B cell (primary cell): ENCODE data around the gene GALK1. TPM values are rescaled to one million over a fixed set of nuclear protein-coding genes. Genes with fewer than 3 reads are reported as not detected.
A peak's percentile ranks its signal among the peaks of the same experiment; 100 is the strongest.

ENCODE experiments used
- ATAC-seq: fragments of 200-7000 bp; cut with Tn5 transposase; one replicate; pipeline ENCODE4 v1.10.0; 2021; ENCODE audit warnings: low read depth, mild to moderate bottlenecking, moderate number of reproducible peaks, moderate library complexity
- CTCF ChIA-PET: fragments of 350-600 bp; sonication (Branson Sonifier 250); formaldehyde crosslinking; loops from one replicate; lab custom pipeline; 2021; ENCODE audit warnings: antibody characterized with exemption, inconsistent platforms; lab: Charles Lee
- POLR2A ChIA-PET: fragments of 350-600 bp; sonication (Branson Sonifier 250); formaldehyde crosslinking; loops from one replicate; lab custom pipeline; 2021; ENCODE audit warnings: antibody characterized with exemption; lab: Charles Lee
- DNase-seq: peaks from one replicate; pipeline ENCODE4 v3.0.0; 2013
- H2AFZ ChIP-seq: 2 replicates; pipeline ENCODE4 v1.6.1; 2012; ENCODE audit warnings: mild to moderate bottlenecking, low read depth, low read length; ENCODE audit not compliant: insufficient read depth, poor library complexity, severe bottlenecking
- H3K27ac ChIP-seq, 2 donors: 1 replicate in 1 of 2; 2 replicates in 1 of 2; pipeline ENCODE4 v1.5.1; 2012 to 2013; ENCODE audit warnings: low read length in 2 of 2, mild to moderate bottlenecking in 2 of 2, moderate library complexity in 1 of 2
- H3K27me3 ChIP-seq, 4 experiments: fragments of 200-600 bp in 1 of 4; sonication (generic) in 1 of 4; replicated peaks in 1 of 4; 1 replicate in 2 of 4; 2 replicates in 2 of 4; pipeline versions ENCODE4 v1.6.1 to v1.7.0; 2013 to 2016; ENCODE audit warnings: low read length in 3 of 4, mild to moderate bottlenecking in 2 of 4, mixed read lengths in 1 of 4, moderate library complexity in 1 of 4; ENCODE audit not compliant: insufficient read depth in 4 of 4, control insufficient read depth in 3 of 4; ENCODE audit errors: control extremely low read depth in 1 of 4
- H3K36me3 ChIP-seq, 2 experiments: replicated peaks in 1 of 2; 1 replicate in 1 of 2; 2 replicates in 1 of 2; pipeline versions ENCODE4 v1.6.1 to v1.7.1; 2013; ENCODE audit warnings: low read length in 1 of 2; ENCODE audit not compliant: insufficient read depth in 2 of 2, control insufficient read depth in 1 of 2; ENCODE audit errors: control extremely low read depth in 1 of 2, extremely low read depth in 1 of 2
- H3K4me1 ChIP-seq, 2 donors: fragments of 200-600 bp in 1 of 2; sonication (generic) in 1 of 2; 1 replicate in 1 of 2; 2 replicates in 1 of 2; pipeline versions ENCODE4 v1.5.1 to v1.6.1; 2013 to 2017; ENCODE audit warnings: low read length in 2 of 2; ENCODE audit not compliant: control insufficient read depth in 2 of 2, insufficient read depth in 2 of 2
- H3K4me2 ChIP-seq: replicated peaks from 2 replicates; pipeline ENCODE3; 2012; ENCODE audit warnings: mild to moderate bottlenecking, low read depth, low read length; ENCODE audit not compliant: poor library complexity, severe bottlenecking
- H3K4me3 ChIP-seq, 5 experiments: fragments of 200-600 bp in 1 of 5; sonication (generic) in 1 of 5; 1 replicate in 3 of 5; 2 replicates in 2 of 5; pipeline versions ENCODE4 v1.5.1 to v1.7.0; 2011 to 2016; ENCODE audit warnings: low read length in 4 of 5, mild to moderate bottlenecking in 4 of 5, low read depth in 2 of 5, control low read depth in 1 of 5, moderate library complexity in 1 of 5; ENCODE audit not compliant: insufficient read depth in 1 of 5; ENCODE audit errors: control extremely low read depth in 1 of 5, extremely low read depth in 1 of 5
- H3K79me2 ChIP-seq: fragments of 200-600 bp; sonication (generic); one replicate; pipeline ENCODE4 v1.6.0; 2016; ENCODE audit warnings: low read length; ENCODE audit not compliant: control insufficient read depth, insufficient read depth
- H3K9ac ChIP-seq: fragments of 200-600 bp; sonication (generic); 2 replicates; pipeline ENCODE4 v1.6.1; 2017; ENCODE audit warnings: mild to moderate bottlenecking, low read length, moderate library complexity
- H3K9me3 ChIP-seq, 3 donors: one replicate each; pipeline versions ENCODE4 v1.6.1 to v1.7.1; 2013; ENCODE audit warnings: low read length in 2 of 3; ENCODE audit not compliant: control insufficient read depth in 2 of 3, insufficient read depth in 1 of 3; ENCODE audit errors: control extremely low read depth in 1 of 3
- H4K20me1 ChIP-seq: 2 replicates; pipeline ENCODE4 v1.6.0; 2012; ENCODE audit warnings: mild to moderate bottlenecking, low read length; ENCODE audit not compliant: insufficient read depth, control insufficient read depth, poor library complexity, severe bottlenecking
- H3K27ac Mint-ChIP-seq: one replicate; pipeline ENCODE4 v1.8.0; 2021; ENCODE audit warnings: mixed read lengths
- H3K27me3 Mint-ChIP-seq: one replicate; pipeline ENCODE4 v1.8.0; 2021; ENCODE audit warnings: mixed read lengths
- H3K4me1 Mint-ChIP-seq: one replicate; pipeline ENCODE4 v1.8.0; 2021; ENCODE audit warnings: mixed read lengths
- H3K4me3 Mint-ChIP-seq: one replicate; pipeline ENCODE4 v1.8.0; 2021; ENCODE audit warnings: mixed read lengths
- H3K9me3 Mint-ChIP-seq: one replicate; pipeline ENCODE4 v1.8.0; 2022; ENCODE audit warnings: mixed read lengths; ENCODE audit not compliant: insufficient read depth
- CTCF ChIP-seq: fragments of 200-600 bp; IDR thresholded peaks from one replicate; pipeline ENCODE4 v1.8.0; 2022; ENCODE audit warnings: antibody characterized with exemption, mild to moderate bottlenecking
- EZH2 ChIP-seq: IDR thresholded peaks from 2 replicates; pipeline ENCODE4 v1.6.1; 2012; ENCODE audit warnings: borderline replicate concordance, low read depth, mild to moderate bottlenecking, moderate library complexity, low read length; ENCODE audit not compliant: insufficient read depth, poor library complexity, severe bottlenecking
- WGBS: methylation state at CpG from one replicate; pipeline ENCODE4 v1.1.5; 2013; ENCODE audit warnings: missing lambda C conversion rate; ENCODE audit not compliant: insufficient coverage; 5-methylcytosine and 5-hydroxymethylcytosine counted together
- intact Hi-C: fragments of 100-400 bp; cut with micrococcal nuclease; formaldehyde crosslinking; loops from one replicate; pipeline ENCODE4 v1.10.0; 2022
- polyA plus RNA-seq: library from polyadenylated mRNA; depleted of rRNA; stranded (reverse); fragments of >200 nt; gene quantifications from 2 replicates; pipeline ENCODE4 v1.2.3, GENCODE V29; 2012
- total RNA-seq, 2 donors: library from RNA; stranded (reverse); fragments of 120-200 nt in 1 of 2; gene quantifications; 1 replicate in 1 of 2; 2 replicates in 1 of 2; pipeline versions ENCODE4 v1.2.3 to v1.2.4, GENCODE V29; 2013 to 2022

GALK1 gene
- total and polyA plus RNA-seq, 2 donors (not counting 1 experiment from before 2014, with no cell fraction given): 29.8 to 37.4 TPM

- Histone ChIP-seq H3K9ac (peak overlapping the region; percentile 88), H2AFZ (peak overlapping the region; percentile 43), H3K79me2 (peaks cover 45% of the 10 kb centered on the region), H4K20me1 (peaks cover 13% of the 10 kb centered on the region), H3K4me3 (peak overlapping the region in 4 of 5 experiments; percentile 4 to 83 (median 14)), H3K36me3 (peaks cover under 1 to 8% of the 10 kb centered on the region in 2 experiments), H3K9me3 (no peaks in the 10 kb centered on the region), H3K4me1 (peaks cover 42 to 55% of the 10 kb centered on the region in 2 donors), H3K27me3 (no peaks in the 10 kb centered on the region), H3K4me2 (peak overlapping the region; percentile 83), H3K27ac (peak overlapping the region; percentile 100)
- CTCF ChIA-PET: interaction anchor here (0.7 to 5.2 kb wide), 20 partner anchors 8 to 487 kb away, joined by 3 to 33 read pairs (median 4); partner anchors contain the start of genes GALK1, MRPL38, TRIM65 and UNC13D
- ATAC-seq: peak; percentile 7
- DNase-seq: peak; percentile 85
- H3K27me3 Mint-ChIP-seq: no peaks in the 10 kb centered on the region
- intact Hi-C loops: loop anchor here (2.0 kb wide), 1 partner anchor 482 kb away; the partner anchor contains the start of gene UBALD2
- peaks cover 3% of the 10 kb centered on the region for H3K9me3 Mint-ChIP-seq
- POLR2A ChIA-PET: interaction anchor here (0.6 to 5.5 kb wide), 11 partner anchors 10 to 485 kb away, joined by 3 to 38 read pairs (median 5); partner anchors contain the start of genes GALK1, TSEN54, UNC13D and WBP2
- H3K4me1 Mint-ChIP-seq: peaks cover 59% of the 10 kb centered on the region
- no CpG with 5 or more reads among the region's 6 CpGs for WGBS
- TF ChIP-seq CTCF (peak; percentile 87), EZH2 (no peak)
- peak overlapping the region; percentile 96 for H3K4me3 Mint-ChIP-seq
- H3K27ac Mint-ChIP-seq: peak overlapping the region; percentile 100
These were observed 18.2 kb upstream of the GALK1 start for GRCh38 chr17:75783069-75783783.
